SW 1271 (cell line): ENCODE data around the gene GRIA2.
"Not testable (repeated sequence)": the region's sequence is repeated elsewhere in the genome, so short reads cannot be mapped to it uniquely, and the experiment has no call there.

ENCODE experiments used
- DNase-seq, 2 experiments: peaks; one replicate each; lab custom pipeline; 2025; lab: John Stamatoyannopoulos, UW

Gene GRIA2

GRCh38 chr4:157220371-157220881 is at the start of gene GRIA2:
Gene GRIA2 (plus strand): TSS chr4:157220728. CDS start chr4:157221043, 315 bp downstream.
- DNase-seq: no peak

- DNase-seq: no peak
Measured at GRCh38 chr4:157172011-157172410, 48.5 kb upstream of the GRIA2 start.

GRCh38 chr4:157180268-157180667 is 40.3 kb upstream of the GRIA2 start:
- not testable (repeated sequence) for DNase-seq

GRCh38 chr4:157184300-157184699 is 36.2 kb upstream of the GRIA2 start:
- no peak for DNase-seq

GRCh38 chr4:157185363-157185762 is 35.2 kb upstream of the GRIA2 start:
- DNase-seq: no peak

GRCh38 chr4:157195374-157195773 is 25.2 kb upstream of the GRIA2 start:
- no peak for DNase-seq

GRCh38 chr4:157196046-157196445 is 24.5 kb upstream of the GRIA2 start:
- DNase-seq: no peak

- no peak for DNase-seq
Measured at GRCh38 chr4:157204634-157205244, 15.8 kb upstream of the GRIA2 start.

GRCh38 chr4:157217708-157218107 is 2.8 kb upstream of the GRIA2 start:
- peak in 1 of 2 experiments; percentile 10 for DNase-seq

GRCh38 chr4:157219711-157220370 is 687 bp upstream of the GRIA2 start:
- no peak for DNase-seq

GRCh38 chr4:157221426-157221894 is 932 bp downstream of the GRIA2 start:
- DNase-seq: no peak

GRCh38 chr4:157221895-157222770 is 1.6 kb downstream of the GRIA2 start:
- no peak for DNase-seq

- DNase-seq: no peak
Measured at GRCh38 chr4:157222771-157223160, 2.2 kb downstream of the GRIA2 start.

GRCh38 chr4:157223456-157223855 is 2.9 kb downstream of the GRIA2 start:
- DNase-seq: no peak

- no peak for DNase-seq
Measured at GRCh38 chr4:157225096-157225495, 4.6 kb downstream of the GRIA2 start.

- no peak for DNase-seq
Measured at GRCh38 chr4:157226035-157226434, 5.5 kb downstream of the GRIA2 start.

GRCh38 chr4:157226601-157227000 is 6.1 kb downstream of the GRIA2 start:
- no peak for DNase-seq

GRCh38 chr4:157231525-157231924 is 11.0 kb downstream of the GRIA2 start:
- DNase-seq: no peak

- no peak for DNase-seq
Measured at GRCh38 chr4:157242871-157243270, 22.3 kb downstream of the GRIA2 start.

GRCh38 chr4:157244348-157244747 is 23.8 kb downstream of the GRIA2 start:
- no peak for DNase-seq

GRCh38 chr4:157245351-157245750 is 24.8 kb downstream of the GRIA2 start:
- no peak for DNase-seq

- DNase-seq: no peak
Measured at GRCh38 chr4:157246964-157247363, 26.4 kb downstream of the GRIA2 start.
